Naive thymus-derived CD4-positive, alpha-beta T cell (primary cell): ENCODE measurements around the gene IFT43. TPM values are rescaled to one million over a fixed set of nuclear protein-coding genes. Genes with fewer than 3 reads are reported as not detected.
A peak's percentile ranks its signal among the peaks of the same experiment; 100 is the strongest.

Experiments
- ATAC-seq: fragments of 150-1000 bp; cut with Tn5 transposase; 2 replicates; pipeline ENCODE4 v1.10.0; 2021; ENCODE audit warnings: mild to moderate bottlenecking, moderate library complexity
- CTCF ChIA-PET: fragments of 350-600 bp; sonication (Branson Sonifier 250); formaldehyde crosslinking; loops from one replicate; lab custom pipeline; 2021; ENCODE audit warnings: antibody characterized with exemption; lab: Charles Lee
- POLR2A ChIA-PET: fragments of 350-600 bp; sonication (Branson Sonifier 250); formaldehyde crosslinking; loops from one replicate; lab custom pipeline; 2021; ENCODE audit warnings: antibody characterized with exemption, inconsistent platforms; lab: Charles Lee
- DNase-seq, 9 donors: peaks; one replicate each; pipeline versions ENCODE4 v3.0.0 to v3.0.0-alpha.2; 2020 to 2022; ENCODE audit warnings: mixed read lengths in 1 of 9
- H3K27ac ChIP-seq: one replicate; pipeline ENCODE4 v1.7.0; 2013; ENCODE audit warnings: mild to moderate bottlenecking, low read depth, low read length, moderate library complexity
- H3K27me3 ChIP-seq, 2 donors: one replicate each; pipeline ENCODE4 v1.7.0; 2013; ENCODE audit warnings: low read length in 2 of 2, mild to moderate bottlenecking in 2 of 2, moderate library complexity in 2 of 2; ENCODE audit not compliant: control insufficient read depth in 2 of 2, insufficient read depth in 2 of 2
- H3K36me3 ChIP-seq, 3 experiments: 1 replicate in 2 of 3; 2 replicates in 1 of 3; pipeline ENCODE4 v1.7.0; 2013; ENCODE audit warnings: low read length in 3 of 3, mild to moderate bottlenecking in 3 of 3, moderate library complexity in 1 of 3; ENCODE audit not compliant: insufficient read depth in 3 of 3, control insufficient read depth in 2 of 3
- H3K4me1 ChIP-seq, 2 donors: one replicate each; pipeline ENCODE4 v1.7.0; 2013; ENCODE audit warnings: low read length in 2 of 2, mild to moderate bottlenecking in 2 of 2, moderate library complexity in 1 of 2; ENCODE audit not compliant: control insufficient read depth in 2 of 2, insufficient read depth in 2 of 2
- H3K4me3 ChIP-seq: 2 replicates; pipeline ENCODE4 v1.7.0; 2013; ENCODE audit warnings: mild to moderate bottlenecking, low read length
- H3K9me3 ChIP-seq, 3 experiments: 1 replicate in 2 of 3; 2 replicates in 1 of 3; pipeline ENCODE4 v1.7.0; 2013; ENCODE audit warnings: low read length in 3 of 3; ENCODE audit not compliant: control insufficient read depth in 2 of 3
- H3K27ac Mint-ChIP-seq, 9 donors: one replicate each; pipeline ENCODE4 v1.8.0; 2020 to 2022; ENCODE audit warnings: mixed read lengths in 9 of 9, mild to moderate bottlenecking in 8 of 9, moderate library complexity in 5 of 9, inconsistent platforms in 2 of 9
- H3K27me3 Mint-ChIP-seq, 5 donors: one replicate each; pipeline ENCODE4 v1.8.0; 2021 to 2022; ENCODE audit warnings: mixed read lengths in 5 of 5, mild to moderate bottlenecking in 1 of 5
- H3K36me3 Mint-ChIP-seq, 5 donors: one replicate each; pipeline ENCODE4 v1.8.0; 2020 to 2022; ENCODE audit warnings: mixed read lengths in 5 of 5, mild to moderate bottlenecking in 3 of 5, inconsistent platforms in 1 of 5
- H3K4me1 Mint-ChIP-seq, 7 donors: one replicate each; pipeline ENCODE4 v1.8.0; 2020 to 2022; ENCODE audit warnings: mixed read lengths in 7 of 7, mild to moderate bottlenecking in 3 of 7, inconsistent platforms in 1 of 7
- H3K4me3 Mint-ChIP-seq, 10 donors: one replicate each; pipeline ENCODE4 v1.8.0; 2020 to 2022; ENCODE audit warnings: mild to moderate bottlenecking in 10 of 10, mixed read lengths in 10 of 10, moderate library complexity in 6 of 10, inconsistent platforms in 2 of 10
- H3K9me3 Mint-ChIP-seq, 11 donors: one replicate each; pipeline ENCODE4 v1.8.0; 2020 to 2022; ENCODE audit warnings: mixed read lengths in 11 of 11, mild to moderate bottlenecking in 4 of 11, inconsistent platforms in 1 of 11, moderate library complexity in 1 of 11
- intact Hi-C, 2 donors: fragments of 100-400 bp; cut with micrococcal nuclease; formaldehyde crosslinking; loops; one replicate each; pipeline ENCODE4 v1.15.1; 2023
- polyA plus RNA-seq, 2 donors: library from polyadenylated mRNA; unstranded; fragments of 300-500 nt; fragmentation: Illumina TruSeq; gene quantifications; one replicate each; pipeline ENCODE4 v1.2.3, GENCODE V29; 2021
- total RNA-seq, 6 experiments: library from RNA in 5 of 6; stranded (reverse) in 5 of 6; gene quantifications; 1 replicate in 5 of 6; 2 replicates in 1 of 6; pipeline ENCODE4 v1.2.3 and lab custom pipeline; 2021 to 2026

IFT43 gene
- total and polyA plus RNA-seq, 7 experiments from 2014 or later: 4.6 to 19.1 (median 15.4) TPM

GRCh38 chr14:75970989-75971388, 14.6 kb upstream of the IFT43 start:
- Histone ChIP-seq H3K27ac (no peak overlapping the region), H3K4me3 (no peak overlapping the region), H3K36me3 (peaks cover 0 to 3% (median 0%) of the 10 kb centered on the region in 3 experiments), H3K4me1 (no peaks in the 10 kb centered on the region), H3K9me3 (no peaks in the 10 kb centered on the region), H3K27me3 (no peaks in the 10 kb centered on the region)
- CTCF ChIA-PET: no interaction called here
- DNase-seq (no peak), ATAC-seq (no peak)
- Mint-ChIP-seq H3K4me1 (no peaks in the 10 kb centered on the region), H3K4me3 (no peak overlapping the region), H3K9me3 (no peaks in the 10 kb centered on the region), H3K36me3 (peaks cover 0 to 31% (median 10%) of the 10 kb centered on the region in 5 donors), H3K27ac (no peak overlapping the region), H3K27me3 (no peaks in the 10 kb centered on the region)
- POLR2A ChIA-PET: no interaction called here
- intact Hi-C loops: no loop called here

GRCh38 chr14:75971509-75971908, 14.1 kb upstream of the IFT43 start:
- intact Hi-C loops: no loop called here
- H3K27ac ChIP-seq: no peak overlapping the region
- no peaks in the 10 kb centered on the region for H3K4me1 ChIP-seq
- H3K9me3 ChIP-seq: no peaks in the 10 kb centered on the region
- CTCF ChIA-PET: no interaction called here
- ATAC-seq: no peak
- POLR2A ChIA-PET: no interaction called here
- Mint-ChIP-seq H3K27me3 (peaks cover 0 to under 1% (median 0%) of the 10 kb centered on the region in 5 donors), H3K36me3 (peaks cover 0 to 27% (median 5%) of the 10 kb centered on the region in 5 donors), H3K27ac (no peak overlapping the region), H3K4me1 (peaks cover 0 to under 1% (median 0%) of the 10 kb centered on the region in 7 donors), H3K9me3 (no peaks in the 10 kb centered on the region), H3K4me3 (no peak overlapping the region)
- no peaks in the 10 kb centered on the region for H3K27me3 ChIP-seq
- no peak overlapping the region for H3K4me3 ChIP-seq
- peaks cover 0 to 3% (median 0%) of the 10 kb centered on the region in 3 experiments for H3K36me3 ChIP-seq
- DNase-seq: no peak

GRCh38 chr14:75972801-75973421, 12.7 kb upstream of the IFT43 start:
- CTCF ChIA-PET: no interaction called here
- POLR2A ChIA-PET: interaction anchor here (1.5 kb wide), 1 partner anchor 9 kb away, joined by 7 read pairs; the partner anchor contains the start of gene TGFB3

GRCh38 chr14:75976826-75977581, 8.6 kb upstream of the IFT43 start:
- Mint-ChIP-seq H3K36me3 (peaks cover 0 to 8% (median 2%) of the 10 kb centered on the region in 5 donors), H3K9me3 (peaks cover 0 to 3% (median 0%) of the 10 kb centered on the region in 11 donors), H3K4me3 (no peak overlapping the region), H3K27me3 (peaks cover 0 to 2% (median 0%) of the 10 kb centered on the region in 5 donors), H3K27ac (peak overlapping the region in 2 of 9 donors; percentile 11 to 16), H3K4me1 (peaks cover 31 to 42% (median 37%) of the 10 kb centered on the region in 7 donors)
- POLR2A ChIA-PET: interaction anchor here (1.5 kb wide), 1 partner anchor 224 kb away, joined by 3 read pairs; no protein-coding TSS in a partner anchor
- H3K9me3 ChIP-seq: no peaks in the 10 kb centered on the region
- no peak for ATAC-seq
- H3K4me1 ChIP-seq: peaks cover 9 to 27% of the 10 kb centered on the region in 2 donors
- H3K27ac ChIP-seq: no peak overlapping the region
- intact Hi-C loops: no loop called here
- H3K4me3 ChIP-seq: no peak overlapping the region
- CTCF ChIA-PET: interaction anchor here (0.7 to 5.8 kb wide), 2 partner anchors 266 to 316 kb away, joined by 4 to 42 read pairs; partner anchors contain the start of genes ERG28 and TTLL5
- no peak for DNase-seq
- no peaks in the 10 kb centered on the region for H3K36me3 ChIP-seq
- no peaks in the 10 kb centered on the region for H3K27me3 ChIP-seq

More at GRCh38 chr14:75972801-75973421, 12.7 kb upstream of the IFT43 start:
- peaks cover 0 to 1% (median 0%) of the 10 kb centered on the region in 11 donors for H3K9me3 Mint-ChIP-seq
- Histone ChIP-seq H3K4me3 (no peak overlapping the region), H3K27me3 (no peaks in the 10 kb centered on the region), H3K36me3 (peaks cover 0 to 3% (median 0%) of the 10 kb centered on the region in 3 experiments), H3K4me1 (no peaks in the 10 kb centered on the region), H3K27ac (no peak overlapping the region), H3K9me3 (no peaks in the 10 kb centered on the region)
- intact Hi-C loops: no loop called here
- peaks cover 0 to 2% (median 0%) of the 10 kb centered on the region in 5 donors for H3K27me3 Mint-ChIP-seq
- DNase-seq: no peak
- no peak overlapping the region for H3K4me3 Mint-ChIP-seq
- peaks cover 0 to 28% (median 0%) of the 10 kb centered on the region in 5 donors for H3K36me3 Mint-ChIP-seq
- no peak for ATAC-seq
- no peak overlapping the region for H3K27ac Mint-ChIP-seq
- peaks cover 0 to 2% (median 1%) of the 10 kb centered on the region in 7 donors for H3K4me1 Mint-ChIP-seq

GRCh38 chr14:75977582-75977943, 8.0 kb upstream of the IFT43 start:
- ChIA-PET POLR2A (no interaction called here), CTCF (interaction anchor here (5.8 kb wide), 1 partner anchor 267 kb away, joined by 42 read pairs; no protein-coding TSS in a partner anchor)
- Mint-ChIP-seq H3K9me3 (peaks cover 0 to 3% (median 0%) of the 10 kb centered on the region in 11 donors), H3K36me3 (peaks cover 0 to 8% (median 2%) of the 10 kb centered on the region in 5 donors), H3K4me1 (peaks cover 32 to 43% (median 38%) of the 10 kb centered on the region in 7 donors), H3K27ac (peak overlapping the region in 3 of 9 donors; percentile 33 to 86 (median 56)), H3K27me3 (peaks cover 0 to 2% (median 0%) of the 10 kb centered on the region in 5 donors), H3K4me3 (no peak overlapping the region)
- H3K4me1 ChIP-seq: peaks cover 9 to 27% of the 10 kb centered on the region in 2 donors
- no peaks in the 10 kb centered on the region for H3K36me3 ChIP-seq
- no peaks in the 10 kb centered on the region for H3K27me3 ChIP-seq
- intact Hi-C loops: no loop called here
- H3K9me3 ChIP-seq: no peaks in the 10 kb centered on the region
- no peak overlapping the region for H3K27ac ChIP-seq
- no peak for DNase-seq
- no peak overlapping the region for H3K4me3 ChIP-seq
- no peak for ATAC-seq

GRCh38 chr14:75978249-75978731, 7.3 kb upstream of the IFT43 start:
- ChIA-PET CTCF (interaction anchor here (0.6 to 5.8 kb wide), 3 partner anchors 72 to 457 kb away, joined by 4 to 42 read pairs (median 4); no protein-coding TSS in a partner anchor), POLR2A (no interaction called here)
- H3K36me3 Mint-ChIP-seq: peaks cover 0 to 8% (median 2%) of the 10 kb centered on the region in 5 donors
- peak; percentile 24 for ATAC-seq
- Histone ChIP-seq H3K27me3 (no peaks in the 10 kb centered on the region), H3K9me3 (no peaks in the 10 kb centered on the region), H3K27ac (no peak overlapping the region), H3K4me1 (peaks cover 9 to 27% of the 10 kb centered on the region in 2 donors), H3K36me3 (no peaks in the 10 kb centered on the region), H3K4me3 (no peak overlapping the region)
- H3K9me3 Mint-ChIP-seq: peaks cover 0 to 3% (median 0%) of the 10 kb centered on the region in 11 donors
- peaks cover 32 to 47% (median 38%) of the 10 kb centered on the region in 7 donors for H3K4me1 Mint-ChIP-seq
- H3K4me3 Mint-ChIP-seq: peak overlapping the region in 5 of 10 donors; percentile 12 to 72 (median 45)
- peak overlapping the region in 7 of 9 donors; percentile 33 to 92 (median 77) for H3K27ac Mint-ChIP-seq
- intact Hi-C loops: no loop called here
- peaks cover 0 to 7% (median 0%) of the 10 kb centered on the region in 5 donors for H3K27me3 Mint-ChIP-seq
- DNase-seq: peak in 7 of 9 donors; percentile 10 to 49 (median 36)
